Adrenal gland (tissue), 5 donors: ENCODE data around the gene ZBP1.

Source experiments
- POLR2A ChIP-seq, 2 donors: fragments of 450-650 bp; IDR thresholded peaks; one replicate each; pipeline ENCODE4 v1.6.1; 2017; ENCODE audit warnings: antibody characterized with exemption in 2 of 2, mild to moderate bottlenecking in 2 of 2, moderate library complexity in 1 of 2
- TF ChIP-seq, protein P1 (sequence below), 6 experiments: fragments of 450-650 bp in 4 of 6; fragments of 200-600 bp in 2 of 6; sonication (generic) in 1 of 6; IDR thresholded peaks; 1 replicate in 5 of 6; 2 replicates in 1 of 6; pipeline versions ENCODE4 v1.5.1 to v1.8.0; 2016 to 2021; ENCODE audit warnings: antibody characterized with exemption in 6 of 6, mild to moderate bottlenecking in 2 of 6, moderate library complexity in 1 of 6
- donor health status: DM: no; HTN: no; CAD: no.

DNA sequence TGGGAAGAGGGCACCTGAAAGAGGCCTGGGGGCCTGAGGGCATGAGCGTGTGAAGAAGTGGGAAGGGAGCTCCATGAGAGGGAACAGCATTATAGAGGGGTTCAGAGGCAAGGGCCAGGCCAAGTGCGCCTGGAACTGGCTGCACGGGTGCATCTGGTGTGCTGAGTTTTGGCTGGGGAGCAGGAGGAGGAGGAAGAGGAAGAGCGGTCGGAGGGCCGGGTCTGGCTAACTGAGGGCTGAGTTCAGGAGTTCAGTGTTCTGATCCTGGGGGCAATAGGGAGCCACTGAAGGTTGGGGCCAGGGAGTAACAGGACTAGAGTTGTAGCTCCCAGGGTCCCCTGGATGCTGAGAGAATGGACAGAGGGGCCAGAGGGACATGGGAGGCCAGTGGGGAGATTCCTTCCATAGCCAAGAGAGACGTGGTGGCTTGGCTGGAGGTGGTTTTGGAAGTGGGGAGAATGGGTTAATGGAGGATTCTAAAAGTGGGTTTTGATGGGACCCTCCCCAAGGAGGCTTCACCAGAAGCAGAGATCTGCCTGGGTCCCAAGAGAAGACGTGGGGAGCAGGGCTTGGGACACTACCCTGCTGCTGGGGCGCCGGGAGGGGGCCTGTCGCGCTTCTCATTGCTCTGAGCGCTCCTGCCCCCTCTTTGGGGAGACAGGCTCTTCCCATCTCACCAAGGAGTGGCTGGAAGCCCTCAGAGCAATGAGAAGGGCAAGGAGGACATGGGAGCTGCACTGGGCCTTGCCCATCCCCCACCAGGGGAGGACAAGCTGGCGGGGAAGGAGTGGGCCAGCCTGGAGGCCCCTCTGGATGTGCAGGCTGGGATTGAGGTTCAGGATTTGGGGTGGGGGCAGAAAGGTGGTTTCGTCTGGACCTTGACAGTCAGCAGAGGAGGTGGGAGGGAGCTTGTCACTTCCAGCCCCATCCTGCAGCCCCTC, 28.7 kb downstream of the ZBP1 start:
- TF ChIP-seq POLR2A (IDR thresholded peaks at IDR 0.05) = no peak
- TF ChIP-seq, protein P1, sequence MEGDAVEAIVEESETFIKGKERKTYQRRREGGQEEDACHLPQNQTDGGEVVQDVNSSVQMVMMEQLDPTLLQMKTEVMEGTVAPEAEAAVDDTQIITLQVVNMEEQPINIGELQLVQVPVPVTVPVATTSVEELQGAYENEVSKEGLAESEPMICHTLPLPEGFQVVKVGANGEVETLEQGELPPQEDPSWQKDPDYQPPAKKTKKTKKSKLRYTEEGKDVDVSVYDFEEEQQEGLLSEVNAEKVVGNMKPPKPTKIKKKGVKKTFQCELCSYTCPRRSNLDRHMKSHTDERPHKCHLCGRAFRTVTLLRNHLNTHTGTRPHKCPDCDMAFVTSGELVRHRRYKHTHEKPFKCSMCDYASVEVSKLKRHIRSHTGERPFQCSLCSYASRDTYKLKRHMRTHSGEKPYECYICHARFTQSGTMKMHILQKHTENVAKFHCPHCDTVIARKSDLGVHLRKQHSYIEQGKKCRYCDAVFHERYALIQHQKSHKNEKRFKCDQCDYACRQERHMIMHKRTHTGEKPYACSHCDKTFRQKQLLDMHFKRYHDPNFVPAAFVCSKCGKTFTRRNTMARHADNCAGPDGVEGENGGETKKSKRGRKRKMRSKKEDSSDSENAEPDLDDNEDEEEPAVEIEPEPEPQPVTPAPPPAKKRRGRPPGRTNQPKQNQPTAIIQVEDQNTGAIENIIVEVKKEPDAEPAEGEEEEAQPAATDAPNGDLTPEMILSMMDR (IDR thresholded peaks at IDR 0.05) = no peak
